Thyroid gland (tissue), 4 donors: ENCODE data around the gene CNR1. TPM values are rescaled to one million over a fixed set of nuclear protein-coding genes. Genes with fewer than 3 reads are reported as not detected.

ENCODE experiments used
- DNase-seq, 2 donors: peaks; one replicate each; pipeline ENCODE4 v3.0.0-alpha.2; 2019
- H3K27ac ChIP-seq, 3 donors: fragments of 200-600 bp; sonication (generic); 1 replicate in 2 of 3; 2 replicates in 1 of 3; pipeline ENCODE4 v1.5.1; 2016 to 2019; ENCODE audit warnings: mild to moderate bottlenecking in 1 of 3, moderate library complexity in 1 of 3
- H3K27me3 ChIP-seq: fragments of 200-600 bp; sonication (generic); one replicate; pipeline ENCODE4 v1.5.1; 2019
- H3K36me3 ChIP-seq, 2 donors: fragments of 200-600 bp; sonication (generic); one replicate each; pipeline ENCODE4 v1.5.1; 2016 to 2019
- H3K4me1 ChIP-seq, 2 donors: fragments of 200-600 bp; sonication (generic); one replicate each; pipeline ENCODE4 v1.5.1; 2017 to 2019
- H3K4me3 ChIP-seq, 3 donors: fragments of 200-600 bp; sonication (generic); replicated peaks in 1 of 3; 1 replicate in 2 of 3; 2 replicates in 1 of 3; pipeline ENCODE4 v1.5.1; 2016; ENCODE audit warnings: mild to moderate bottlenecking in 1 of 3
- H3K9me3 ChIP-seq: fragments of 200-600 bp; sonication (generic); one replicate; pipeline ENCODE4 v1.5.1; 2017
- CTCF ChIP-seq, 6 experiments: fragments of 200-600 bp in 3 of 6; fragments of 450-650 bp in 3 of 6; sonication (generic) in 3 of 6; IDR thresholded peaks; one replicate each; pipeline ENCODE4 v1.5.1; 2016 to 2019; ENCODE audit warnings: antibody characterized with exemption in 6 of 6, mild to moderate bottlenecking in 2 of 6, inconsistent platforms in 1 of 6, moderate library complexity in 1 of 6
- POLR2A ChIP-seq, 2 donors: fragments of 450-650 bp; IDR thresholded peaks; one replicate each; pipeline ENCODE4 v1.6.1; 2017; ENCODE audit warnings: antibody characterized with exemption in 2 of 2, mild to moderate bottlenecking in 2 of 2, moderate library complexity in 1 of 2
- whole genome bisulfite sequencing, 2 donors: methylation state at CpG; one replicate each; pipeline ENCODE4 v1.1.5; 2017; 5-methylcytosine and 5-hydroxymethylcytosine counted together
- intact Hi-C: fragments of 100-400 bp; cut with DNase I; formaldehyde crosslinking; loops from one replicate; pipeline ENCODE4 v1.15.1; 2023
- total RNA-seq, 4 donors: library from RNA; depleted of rRNA; stranded (reverse); fragments of >200 nt; gene quantifications; one replicate each; pipeline ENCODE4 v1.2.3, GENCODE V29; 2016

Gene CNR1
- total RNA-seq, 4 donors from 2014 or later: 3.8 to 17.5 (median 7.8) TPM

- Histone ChIP-seq H3K4me1 (no peaks in the 10 kb centered on the region), H3K27ac (no peak overlapping the region), H3K27me3 (no peaks in the 10 kb centered on the region), H3K4me3 (no peak overlapping the region), H3K9me3 (no peaks in the 10 kb centered on the region), H3K36me3 (no peaks in the 10 kb centered on the region)
- TF ChIP-seq CTCF (IDR thresholded peaks at IDR 0.05): no peak
- WGBS, 2 donors: 51 to 65% methylated on average over 1 of the region's 1 CpG
- DNase-seq: no peak
- intact Hi-C loops: no loop called here
These were observed 45.5 kb downstream of the CNR1 start for GRCh38 chr6:88120635-88121034.

GRCh38 chr6:88119769-88120168 lies 46.4 kb downstream of the CNR1 start:
- no peaks in the 10 kb centered on the region for H3K27me3 ChIP-seq
- no peak overlapping the region for H3K27ac ChIP-seq
- H3K4me3 ChIP-seq: no peak overlapping the region
- WGBS, 2 donors: 44 to 48% methylated on average over 2 of the region's 2 CpGs
- H3K4me1 ChIP-seq: no peaks in the 10 kb centered on the region
- TF ChIP-seq POLR2A (IDR thresholded peaks at IDR 0.05): no peak
- TF ChIP-seq CTCF (IDR thresholded peaks at IDR 0.05): no peak
- H3K9me3 ChIP-seq: no peaks in the 10 kb centered on the region
- no peak for DNase-seq
- no peaks in the 10 kb centered on the region for H3K36me3 ChIP-seq
- intact Hi-C loops: no loop called here

GRCh38 chr6:88116276-88116675 lies 49.9 kb downstream of the CNR1 start:
- Histone ChIP-seq H3K36me3 (no peaks in the 10 kb centered on the region), H3K27me3 (no peaks in the 10 kb centered on the region), H3K4me1 (no peaks in the 10 kb centered on the region), H3K27ac (no peak overlapping the region), H3K4me3 (no peak overlapping the region), H3K9me3 (no peaks in the 10 kb centered on the region)
- no peak for DNase-seq
- no peak for TF ChIP-seq CTCF (IDR thresholded peaks at IDR 0.05)
- TF ChIP-seq POLR2A (IDR thresholded peaks at IDR 0.05): no peak
- intact Hi-C loops: no loop called here
- 44 to 59% methylated on average over 3 of the region's 3 CpGs for whole genome bisulfite sequencing, 2 donors

- Histone ChIP-seq H3K27ac (no peak overlapping the region), H3K27me3 (no peaks in the 10 kb centered on the region), H3K4me3 (no peak overlapping the region), H3K4me1 (no peaks in the 10 kb centered on the region), H3K9me3 (no peaks in the 10 kb centered on the region), H3K36me3 (no peaks in the 10 kb centered on the region)
- WGBS, 2 donors: 19 to 30% methylated on average over 2 of the region's 2 CpGs
- TF ChIP-seq CTCF (IDR thresholded peaks at IDR 0.05) (no peak), POLR2A (IDR thresholded peaks at IDR 0.05) (no peak)
- intact Hi-C loops: no loop called here
- DNase-seq: no peak
These were observed 50.8 kb downstream of the CNR1 start for GRCh38 chr6:88115307-88115706.

GRCh38 chr6:88114838-88115237 lies 51.3 kb downstream of the CNR1 start:
- WGBS, 2 donors: 33 to 43% methylated on average over 2 of the region's 2 CpGs
- no peaks in the 10 kb centered on the region for H3K4me1 ChIP-seq
- no peak for DNase-seq
- H3K9me3 ChIP-seq: no peaks in the 10 kb centered on the region
- no peak for TF ChIP-seq CTCF (IDR thresholded peaks at IDR 0.05)
- TF ChIP-seq POLR2A (IDR thresholded peaks at IDR 0.05): no peak
- no peak overlapping the region for H3K4me3 ChIP-seq
- H3K36me3 ChIP-seq: no peaks in the 10 kb centered on the region
- intact Hi-C loops: no loop called here
- no peak overlapping the region for H3K27ac ChIP-seq
- no peaks in the 10 kb centered on the region for H3K27me3 ChIP-seq
